22Rv1 (cell line): Measurements from ENCODE around the gene GOLGA8T.
"Not testable (repeated sequence)": the region's sequence is repeated elsewhere in the genome, so short reads cannot be mapped to it uniquely, and the experiment has no call there.

Experiments used
- ZFX ChIP-seq: fragments of 450-650 bp; IDR thresholded peaks from 2 replicates; pipeline ENCODE4 v1.6.1; 2017; ENCODE audit warnings: antibody characterized with exemption, borderline replicate concordance
- TF ChIP-seq, protein P1 (sequence below): fragments of 450-650 bp; IDR thresholded peaks from 2 replicates; pipeline ENCODE4 v1.5.1; 2017; ENCODE audit warnings: mild to moderate bottlenecking

DNA sequence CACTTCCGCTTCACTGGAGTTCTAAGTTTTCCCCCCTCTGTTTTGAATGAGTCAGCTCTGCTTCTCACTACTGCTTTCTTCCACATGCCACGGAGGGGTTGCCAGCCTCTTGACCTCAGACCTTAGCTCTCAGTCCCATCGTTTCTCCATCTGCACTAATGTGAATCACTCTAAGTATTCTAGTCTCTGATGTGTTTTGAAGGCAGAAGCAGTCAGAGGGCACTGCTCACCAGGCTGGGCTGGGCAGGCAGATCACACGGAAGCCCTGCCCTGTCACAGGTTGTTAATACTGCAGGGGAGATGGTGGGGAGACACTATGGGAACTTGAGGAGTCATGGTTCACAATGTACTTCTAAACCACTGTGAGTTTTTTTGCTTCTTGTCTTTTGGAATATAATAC lies 24.3 kb upstream of the GOLGA8T start:
- TF ChIP-seq, protein P1, sequence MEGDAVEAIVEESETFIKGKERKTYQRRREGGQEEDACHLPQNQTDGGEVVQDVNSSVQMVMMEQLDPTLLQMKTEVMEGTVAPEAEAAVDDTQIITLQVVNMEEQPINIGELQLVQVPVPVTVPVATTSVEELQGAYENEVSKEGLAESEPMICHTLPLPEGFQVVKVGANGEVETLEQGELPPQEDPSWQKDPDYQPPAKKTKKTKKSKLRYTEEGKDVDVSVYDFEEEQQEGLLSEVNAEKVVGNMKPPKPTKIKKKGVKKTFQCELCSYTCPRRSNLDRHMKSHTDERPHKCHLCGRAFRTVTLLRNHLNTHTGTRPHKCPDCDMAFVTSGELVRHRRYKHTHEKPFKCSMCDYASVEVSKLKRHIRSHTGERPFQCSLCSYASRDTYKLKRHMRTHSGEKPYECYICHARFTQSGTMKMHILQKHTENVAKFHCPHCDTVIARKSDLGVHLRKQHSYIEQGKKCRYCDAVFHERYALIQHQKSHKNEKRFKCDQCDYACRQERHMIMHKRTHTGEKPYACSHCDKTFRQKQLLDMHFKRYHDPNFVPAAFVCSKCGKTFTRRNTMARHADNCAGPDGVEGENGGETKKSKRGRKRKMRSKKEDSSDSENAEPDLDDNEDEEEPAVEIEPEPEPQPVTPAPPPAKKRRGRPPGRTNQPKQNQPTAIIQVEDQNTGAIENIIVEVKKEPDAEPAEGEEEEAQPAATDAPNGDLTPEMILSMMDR, result not testable (repeated sequence)
- TF ChIP-seq ZFX, result not testable (repeated sequence)
